ENCODE measurements around the gene LIM2.

Gene LIM2

DNA sequence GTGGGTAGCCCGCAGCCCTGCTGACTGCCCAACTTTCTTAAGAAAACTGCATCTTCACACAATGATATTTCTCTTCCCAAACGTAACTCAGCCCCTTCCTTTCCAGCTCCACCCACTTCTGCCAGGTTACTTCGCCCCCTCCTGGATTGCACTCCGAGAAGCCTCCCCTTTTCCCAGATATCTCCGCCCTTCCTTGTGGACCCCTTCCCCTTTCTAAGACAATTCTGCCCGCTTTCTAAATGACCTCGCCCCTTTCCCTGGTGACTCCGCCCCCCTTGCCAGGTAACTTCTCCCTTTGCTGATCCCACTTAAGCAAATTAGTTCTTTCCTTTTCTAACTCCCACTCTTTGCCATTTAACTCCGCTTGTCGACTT is 48.5 kb downstream of the LIM2 start:
- DNase-seq (ENCODE audit: low read depth), result no peak
- TF ChIP-seq, protein P1, sequence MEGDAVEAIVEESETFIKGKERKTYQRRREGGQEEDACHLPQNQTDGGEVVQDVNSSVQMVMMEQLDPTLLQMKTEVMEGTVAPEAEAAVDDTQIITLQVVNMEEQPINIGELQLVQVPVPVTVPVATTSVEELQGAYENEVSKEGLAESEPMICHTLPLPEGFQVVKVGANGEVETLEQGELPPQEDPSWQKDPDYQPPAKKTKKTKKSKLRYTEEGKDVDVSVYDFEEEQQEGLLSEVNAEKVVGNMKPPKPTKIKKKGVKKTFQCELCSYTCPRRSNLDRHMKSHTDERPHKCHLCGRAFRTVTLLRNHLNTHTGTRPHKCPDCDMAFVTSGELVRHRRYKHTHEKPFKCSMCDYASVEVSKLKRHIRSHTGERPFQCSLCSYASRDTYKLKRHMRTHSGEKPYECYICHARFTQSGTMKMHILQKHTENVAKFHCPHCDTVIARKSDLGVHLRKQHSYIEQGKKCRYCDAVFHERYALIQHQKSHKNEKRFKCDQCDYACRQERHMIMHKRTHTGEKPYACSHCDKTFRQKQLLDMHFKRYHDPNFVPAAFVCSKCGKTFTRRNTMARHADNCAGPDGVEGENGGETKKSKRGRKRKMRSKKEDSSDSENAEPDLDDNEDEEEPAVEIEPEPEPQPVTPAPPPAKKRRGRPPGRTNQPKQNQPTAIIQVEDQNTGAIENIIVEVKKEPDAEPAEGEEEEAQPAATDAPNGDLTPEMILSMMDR (conservative IDR thresholded peaks at IDR 0.05; ENCODE audit: low read depth, low read length), result peak; percentile 2
- peak overlapping the region; percentile 76 for H3K4me3 ChIP-seq (ENCODE audit: low read depth, low read length)

DNA sequence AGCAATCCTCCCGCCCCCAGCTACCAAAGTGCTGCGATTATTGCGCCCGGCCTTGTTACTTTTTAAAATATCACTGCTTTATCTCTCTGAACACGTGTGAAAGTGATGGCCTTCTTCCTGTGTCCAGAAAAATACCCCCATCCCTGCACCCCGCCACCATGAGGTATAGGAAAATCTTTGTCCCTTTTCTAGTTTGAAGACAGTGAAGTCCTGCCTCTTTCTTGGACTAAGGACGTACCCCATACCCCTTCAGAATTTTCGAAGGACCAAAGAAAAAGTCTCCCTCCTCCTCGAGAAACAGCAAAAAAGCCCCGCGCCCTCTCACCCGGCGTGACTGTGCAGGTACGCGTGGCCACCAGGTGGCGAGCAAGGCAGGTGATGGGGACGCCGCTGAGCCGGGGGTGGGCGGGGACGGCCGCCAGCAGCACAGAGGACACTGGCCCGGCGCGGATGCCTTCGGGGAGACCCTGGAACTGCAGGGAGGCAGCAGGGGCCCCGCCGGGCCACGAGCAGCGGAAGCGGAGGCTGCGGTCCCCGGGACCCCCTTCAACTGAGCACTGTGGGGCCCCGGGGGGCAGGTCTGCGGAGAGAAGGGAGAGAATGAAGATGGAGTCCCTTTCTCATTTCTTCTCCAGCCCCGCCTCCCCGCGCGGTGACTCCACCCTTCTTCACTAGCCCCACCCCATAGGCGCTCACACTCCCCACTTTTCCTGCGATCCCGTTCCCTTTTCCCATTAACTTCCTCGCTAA is 49.0 kb downstream of the LIM2 start:
- H3K4me3 ChIP-seq (ENCODE audit: low read depth, low read length), result peak overlapping the region; percentile 76
- TF ChIP-seq, protein P1 (conservative IDR thresholded peaks at IDR 0.05; ENCODE audit: low read depth, low read length), result peak; percentile 82
- peak; percentile 78 for DNase-seq (ENCODE audit: low read depth)

GRCh38 chr19:51337861-51338562 is 49.8 kb downstream of the LIM2 start:
- TF ChIP-seq, protein P1 (conservative IDR thresholded peaks at IDR 0.05; ENCODE audit: low read depth, low read length), result no peak
- no peak for DNase-seq (ENCODE audit: low read depth)
- no peak overlapping the region for H3K4me3 ChIP-seq (ENCODE audit: low read depth, low read length)

- H3K4me3 ChIP-seq (ENCODE audit: low read depth, low read length), result no peak overlapping the region
- TF ChIP-seq, protein P1 (conservative IDR thresholded peaks at IDR 0.05; ENCODE audit: low read depth, low read length), result no peak
- DNase-seq (ENCODE audit: low read depth), result no peak
Observed at GRCh38 chr19:51337141-51337860, 50.5 kb downstream of the LIM2 start.

DNA sequence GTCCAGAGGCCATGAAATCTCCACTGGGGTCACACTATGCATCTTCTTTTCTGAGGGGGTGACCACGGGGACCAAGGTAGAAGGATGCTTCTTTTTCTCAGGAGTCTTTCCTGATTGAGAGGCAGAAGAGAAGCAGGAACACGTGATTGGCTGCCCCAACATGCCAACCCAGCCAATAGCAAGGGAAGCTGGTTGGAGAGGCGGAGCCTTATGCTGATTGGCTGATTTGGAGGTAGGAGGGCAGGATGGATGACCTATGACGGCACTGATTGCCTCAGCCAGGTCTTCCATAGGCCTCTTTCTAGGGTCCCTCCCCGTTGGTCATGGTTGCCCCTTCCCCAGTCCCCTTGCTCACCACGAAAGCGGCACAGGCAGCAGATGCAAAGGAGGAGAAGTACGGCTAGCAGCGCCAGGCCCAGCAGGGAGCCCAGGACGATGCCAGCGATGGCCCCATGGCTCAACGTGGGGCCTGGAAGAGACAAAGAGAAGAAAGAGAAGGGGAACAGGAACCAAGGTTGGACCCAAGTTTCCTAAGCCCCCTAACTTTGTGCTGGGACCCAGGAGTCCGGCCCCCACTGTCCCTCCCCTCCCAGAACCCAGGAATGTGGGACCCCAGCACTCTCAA is 53.8 kb downstream of the LIM2 start:
- no peak overlapping the region for H3K4me3 ChIP-seq (ENCODE audit: low read depth, low read length)
- TF ChIP-seq, protein P1 (conservative IDR thresholded peaks at IDR 0.05; ENCODE audit: low read depth, low read length), result no peak

DNA sequence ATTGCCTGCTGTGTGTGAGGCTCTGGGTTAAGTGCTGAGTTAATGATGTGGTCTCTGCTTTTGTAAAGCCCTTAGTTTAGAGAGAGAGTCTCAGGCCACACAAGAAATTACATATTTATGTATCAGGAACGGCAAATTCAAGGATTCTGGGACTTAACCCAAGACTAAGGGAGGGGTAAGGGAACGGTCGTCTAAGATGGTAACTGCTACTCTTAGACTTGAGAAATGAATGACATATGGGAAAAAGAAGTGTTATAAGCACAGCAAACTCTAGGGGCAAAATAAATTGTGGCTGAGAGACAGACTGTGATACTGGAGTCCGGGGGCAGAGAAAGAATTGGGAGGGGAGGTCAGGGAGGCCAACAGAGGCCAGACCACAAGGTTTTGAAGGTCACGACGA is 56.1 kb downstream of the LIM2 start:
- H3K4me3 ChIP-seq (ENCODE audit: low read depth, low read length), result no peak overlapping the region
- TF ChIP-seq, protein P1 (conservative IDR thresholded peaks at IDR 0.05; ENCODE audit: low read depth, low read length), result no peak
- DNase-seq (ENCODE audit: low read depth), result no peak

More for the DNA sequence above, 53.8 kb downstream of the LIM2 start:
- no peak for DNase-seq (ENCODE audit: low read depth)

Measured in choroid plexus epithelial cell (primary cell).